Measurements from ENCODE around the gene SSC5D.

- TF ChIP-seq CTCF (IDR thresholded peaks at IDR 0.05) (no peak), POLR2A (IDR thresholded peaks at IDR 0.05) (no peak)
Observed at GRCh38 chr19:55535173-55535964, 47.1 kb downstream of the SSC5D start.
